GM19468 (cell line): ENCODE data around the gene ST8SIA5.

Source experiments
- ATAC-seq: cut with Tn5 transposase; IDR thresholded peaks from one replicate; pipeline ENCODE4 v1.9.1; 2021; ENCODE audit warnings: mild to moderate bottlenecking, moderate library complexity, moderate number of reproducible peaks; ENCODE audit not compliant: unreplicated experiment; ENCODE audit errors: extremely low read depth

ST8SIA5 gene

GRCh38 chr18:46678041-46678440, 78.8 kb downstream of the ST8SIA5 start:
- no peak for ATAC-seq

- ATAC-seq: no peak
Observed at GRCh38 chr18:46677611-46678010, 79.2 kb downstream of the ST8SIA5 start.

GRCh38 chr18:46676182-46676835, 80.5 kb downstream of the ST8SIA5 start:
- ATAC-seq: no peak

GRCh38 chr18:46675112-46675511, 81.7 kb downstream of the ST8SIA5 start:
- ATAC-seq: no peak

- ATAC-seq: no peak
Observed at GRCh38 chr18:46672062-46672970, 84.5 kb downstream of the ST8SIA5 start.

- ATAC-seq: no peak
Observed at GRCh38 chr18:46668694-46669093, 88.2 kb downstream of the ST8SIA5 start.

- ATAC-seq: no peak
Observed at GRCh38 chr18:46668135-46668534, 88.7 kb downstream of the ST8SIA5 start.

- ATAC-seq: no peak
Observed at GRCh38 chr18:46663539-46663938, 93.3 kb downstream of the ST8SIA5 start.

GRCh38 chr18:46660957-46661749, 95.7 kb downstream of the ST8SIA5 start:
- no peak for ATAC-seq

GRCh38 chr18:46659484-46659883, 97.4 kb downstream of the ST8SIA5 start:
- ATAC-seq: no peak

- ATAC-seq: no peak
Observed at GRCh38 chr18:46657115-46657955, 99.5 kb downstream of the ST8SIA5 start, which contains the start of gene LOXHD1. TSS of gene LOXHD1 (minus strand) at chr18:46657220. CDS start at chr18:46657033, 187 bp downstream.

GRCh38 chr18:46656326-46657114, 100.3 kb downstream of the ST8SIA5 start:
- ATAC-seq: no peak

GRCh38 chr18:46652372-46652771, 104.5 kb downstream of the ST8SIA5 start:
- no peak for ATAC-seq

GRCh38 chr18:46650681-46651080, 106.2 kb downstream of the ST8SIA5 start:
- no peak for ATAC-seq

GRCh38 chr18:46649071-46649862, 107.6 kb downstream of the ST8SIA5 start:
- no peak for ATAC-seq

GRCh38 chr18:46646468-46646867, 110.4 kb downstream of the ST8SIA5 start:
- ATAC-seq: no peak

GRCh38 chr18:46642561-46642960, 114.3 kb downstream of the ST8SIA5 start:
- no peak for ATAC-seq

- ATAC-seq: no peak
Observed at GRCh38 chr18:46641917-46642316, 114.9 kb downstream of the ST8SIA5 start.
